HEK293 (cell line): ENCODE measurements around the gene LPIN1.

Experiments used
- CTCF ChIA-PET: fragments of 350-600 bp; formaldehyde crosslinking; extraction: SDS; loops from one replicate; lab custom pipeline; 2021; ENCODE audit warnings: antibody characterized with exemption; lab: Yijun Ruan, JAX
- POLR2A ChIA-PET: fragments of 300-600 bp; formaldehyde crosslinking; extraction: SDS; loops from one replicate; lab custom pipeline; 2020; ENCODE audit warnings: antibody characterized with exemption, inconsistent platforms; lab: Yijun Ruan, JAX
- H3K27ac ChIP-seq: fragments of 200-500 bp; sonication (Bioruptor generic); 2 replicates; pipeline ENCODE4 v1.5.1; 2014; ENCODE audit warnings: low read depth, low read length, control low read depth, inconsistent platforms; ENCODE audit errors: extremely low read depth
- H3K36me3 ChIP-seq, 2 experiments: fragments of 200-500 bp in 1 of 2; sonication (Bioruptor generic) in 1 of 2; 1 replicate in 1 of 2; 2 replicates in 1 of 2; pipeline ENCODE4 v1.5.1; 2014 to 2017; ENCODE audit warnings: inconsistent platforms in 2 of 2, low read length in 2 of 2; ENCODE audit not compliant: control insufficient read depth in 2 of 2, insufficient read depth in 1 of 2
- H3K4me1 ChIP-seq: fragments of 200-500 bp; sonication (Bioruptor generic); 2 replicates; pipeline ENCODE4 v1.5.1; 2014; ENCODE audit warnings: mild to moderate bottlenecking, low read length, inconsistent platforms; ENCODE audit not compliant: control insufficient read depth, insufficient read depth
- H3K4me3 ChIP-seq: 2 replicates; pipeline ENCODE4 v1.5.1; 2011; ENCODE audit warnings: low read depth, mild to moderate bottlenecking, control low read depth, low read length, moderate library complexity
- H3K9me3 ChIP-seq: fragments of 200-500 bp; sonication (Bioruptor generic); 2 replicates; pipeline ENCODE4 v1.5.1; 2014; ENCODE audit warnings: low read depth, low read length, inconsistent platforms; ENCODE audit not compliant: control insufficient read depth, insufficient read depth
- ELK4 ChIP-seq: IDR thresholded peaks from 2 replicates; pipeline ENCODE4 v1.6.1; 2011; ENCODE audit warnings: mild to moderate bottlenecking, low read depth, low read length, borderline replicate concordance
- FEZF1 ChIP-seq: fragments of 450-650 bp; formaldehyde crosslinking; IDR thresholded peaks from 2 replicates; pipeline ENCODE4 v1.5.1; 2016; ENCODE audit warnings: missing biosample characterization, missing genetic modification characterization
- GLI4 ChIP-seq: fragments of 450-650 bp; formaldehyde crosslinking; IDR thresholded peaks from 2 replicates; pipeline ENCODE4 v1.5.1; 2016; ENCODE audit warnings: missing biosample characterization, missing genetic modification characterization
- MYNN ChIP-seq: fragments of 450-650 bp; formaldehyde crosslinking; IDR thresholded peaks from 2 replicates; pipeline ENCODE4 v1.5.1; 2016; ENCODE audit warnings: missing biosample characterization, missing genetic modification characterization, borderline replicate concordance
- PRDM1 ChIP-seq: fragments of 450-650 bp; formaldehyde crosslinking; IDR thresholded peaks from 2 replicates; pipeline ENCODE4; 2016; ENCODE audit warnings: missing biosample characterization, missing genetic modification characterization
- SCRT2 ChIP-seq: fragments of 450-650 bp; formaldehyde crosslinking; IDR thresholded peaks from 2 replicates; pipeline ENCODE4 v1.5.1; 2016; ENCODE audit warnings: missing biosample characterization, missing genetic modification characterization
- ZNF211 ChIP-seq: fragments of 450-650 bp; formaldehyde crosslinking; IDR thresholded peaks from 2 replicates; pipeline ENCODE4 v1.5.1; 2016; ENCODE audit warnings: low read depth, missing biosample characterization, missing genetic modification characterization
- ZNF223 ChIP-seq: fragments of 450-650 bp; formaldehyde crosslinking; IDR thresholded peaks from 2 replicates; pipeline ENCODE4 v1.5.1; 2016; ENCODE audit warnings: missing biosample characterization, missing genetic modification characterization
- ZNF23 ChIP-seq: fragments of 450-650 bp; formaldehyde crosslinking; IDR thresholded peaks from 2 replicates; pipeline ENCODE4 v1.5.1; 2016; ENCODE audit warnings: missing biosample characterization, missing genetic modification characterization, borderline replicate concordance
- ZNF335 ChIP-seq: fragments of 450-650 bp; formaldehyde crosslinking; conservative IDR thresholded peaks from 2 replicates; pipeline ENCODE4 v1.5.1; 2016; ENCODE audit warnings: missing biosample characterization, missing genetic modification characterization
- ZNF341 ChIP-seq: fragments of 450-650 bp; formaldehyde crosslinking; IDR thresholded peaks from 2 replicates; pipeline ENCODE4; 2016; ENCODE audit warnings: low read depth, missing biosample characterization, missing genetic modification characterization
- ZNF354C ChIP-seq: fragments of 450-650 bp; formaldehyde crosslinking; IDR thresholded peaks from 2 replicates; pipeline ENCODE4 v1.5.1; 2016; ENCODE audit warnings: missing biosample characterization, missing genetic modification characterization, low read depth, borderline replicate concordance
- ZNF362 ChIP-seq: fragments of 450-650 bp; formaldehyde crosslinking; IDR thresholded peaks from 2 replicates; pipeline ENCODE4 v1.5.1; 2016; ENCODE audit warnings: missing biosample characterization, missing genetic modification characterization
- ZNF777 ChIP-seq: fragments of 450-650 bp; formaldehyde crosslinking; IDR thresholded peaks from 2 replicates; pipeline ENCODE4 v1.5.1; 2017; ENCODE audit warnings: missing biosample characterization, missing genetic modification characterization, borderline replicate concordance

LPIN1 gene

GRCh38 chr2:11717623-11718022 is 28.8 kb upstream of the LPIN1 start:
- H3K36me3 ChIP-seq, result no peaks in the 10 kb centered on the region
- no peak for TF ChIP-seq ZNF223
- TF ChIP-seq, all 188 proteins: peak for 0
- H3K4me1 ChIP-seq, result peaks cover 6% of the 10 kb centered on the region; the same call in 1 of the 2 replicates
- H3K4me3 ChIP-seq, result no peak overlapping the region
- ChIA-PET CTCF (interaction anchor here (1.2 to 2.6 kb wide), 3 partner anchors 11 to 62 kb away, joined by 3 to 14 read pairs (median 5); no protein-coding TSS in a partner anchor), POLR2A (no interaction called here)
- H3K27ac ChIP-seq, result no peak overlapping the region
- no peaks in the 10 kb centered on the region for H3K9me3 ChIP-seq

GRCh38 chr2:11718606-11719005 is 27.8 kb upstream of the LPIN1 start:
- peaks cover 6% of the 10 kb centered on the region; the same call in 1 of the 2 replicates for H3K4me1 ChIP-seq
- H3K9me3 ChIP-seq, result no peaks in the 10 kb centered on the region
- H3K4me3 ChIP-seq, result no peak overlapping the region
- CTCF ChIA-PET, result interaction anchor here (0.6 to 2.6 kb wide), 5 partner anchors 18 to 240 kb away, joined by 3 to 14 read pairs (median 5); no protein-coding TSS in a partner anchor
- no peak overlapping the region for H3K27ac ChIP-seq
- H3K36me3 ChIP-seq, result no peaks in the 10 kb centered on the region
- TF ChIP-seq ZNF354C, result no peak
- TF ChIP-seq ZNF23 (tag by site-specific recombination), result no peak
- no peak for TF ChIP-seq ZNF211
- POLR2A ChIA-PET, result no interaction called here

- CTCF ChIA-PET, result interaction anchor here (0.5 to 2.6 kb wide), 11 partner anchors 15 to 1287 kb away, joined by 3 to 14 read pairs (median 3); no protein-coding TSS in a partner anchor
- Histone ChIP-seq H3K9me3 (no peaks in the 10 kb centered on the region), H3K36me3 (no peaks in the 10 kb centered on the region), H3K27ac (no peak overlapping the region), H3K4me1 (peaks cover 6% of the 10 kb centered on the region; the same call in 1 of the 2 replicates), H3K4me3 (peak overlapping the region; percentile 9; the same call in 1 of the 2 replicates)
- POLR2A ChIA-PET, result interaction anchor here (0.7 to 1.0 kb wide), 3 partner anchors 13 to 24 kb away, joined by 3 to 7 read pairs (median 6); no protein-coding TSS in a partner anchor
- TF ChIP-seq PRDM1 (tag by site-specific recombination) (peak; percentile 50), ELK4 (no peak), FEZF1 (tag by site-specific recombination) (peak; percentile 59), ZNF335 (tag by site-specific recombination) (peak; percentile 54), GLI4 (tag by site-specific recombination) (no peak), ZNF362 (tag by site-specific recombination) (peak; percentile 40; the same call in 1 of the 2 replicates), MYNN (tag by site-specific recombination) (peak; percentile 92), ZNF341 (tag by site-specific recombination) (peak; percentile 43; the same call in 1 of the 2 replicates)
Observed at GRCh38 chr2:11719230-11719977, 27.0 kb upstream of the LPIN1 start.

GRCh38 chr2:11720752-11721151 is 25.7 kb upstream of the LPIN1 start:
- Histone ChIP-seq H3K27ac (no peak overlapping the region), H3K4me3 (no peak overlapping the region), H3K9me3 (no peaks in the 10 kb centered on the region), H3K36me3 (no peaks in the 10 kb centered on the region), H3K4me1 (peaks cover 6% of the 10 kb centered on the region; the same call in 1 of the 2 replicates)
- ChIA-PET POLR2A (no interaction called here), CTCF (interaction anchor here (0.6 kb wide), 1 partner anchor 580 kb away, joined by 4 read pairs; no protein-coding TSS in a partner anchor)
- no peak for TF ChIP-seq ZNF777 (tag by site-specific recombination)
- TF ChIP-seq SCRT2, result no peak
